Activated CD4-positive, alpha-beta T cell treated with anti-CD3 and anti-CD28 coated beads, Interleukin-2, amount 50 U/mL, for 4 hours (primary cell): Measurements from ENCODE around the gene SUCNR1.
"Not testable (repeated sequence)": the region's sequence is repeated elsewhere in the genome, so short reads cannot be mapped to it uniquely, and the experiment has no call there.

Experiments used
- DNase-seq, 2 experiments: peaks; one replicate each; pipeline ENCODE4 v3.0.0-alpha.2; 2020

SUCNR1 gene

DNA sequence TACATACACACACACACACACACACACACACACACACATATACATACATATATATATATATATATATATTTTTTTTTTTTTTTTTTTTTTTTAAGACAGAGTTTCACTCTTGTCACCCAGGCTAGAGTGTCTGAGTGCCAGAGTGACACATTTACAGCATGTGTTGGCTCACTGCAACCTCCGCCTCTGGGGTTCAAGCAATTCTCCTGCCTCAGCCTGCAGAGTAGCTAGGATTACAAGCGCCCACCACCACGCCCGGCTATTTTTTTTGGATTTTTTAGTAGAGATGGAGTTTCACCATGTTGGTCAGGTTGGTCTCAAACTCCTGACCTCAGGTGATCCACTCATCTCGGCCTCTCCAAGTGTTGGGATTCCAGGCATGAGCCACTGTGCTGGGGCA is 636 bp downstream of the SUCNR1 start:
- not testable (repeated sequence) for DNase-seq

- no peak for DNase-seq
These were observed 2.3 kb downstream of the SUCNR1 start for GRCh38 chr3:151875759-151876158.

- no peak for DNase-seq
These were observed 3.8 kb downstream of the SUCNR1 start for GRCh38 chr3:151877269-151877668.

DNA sequence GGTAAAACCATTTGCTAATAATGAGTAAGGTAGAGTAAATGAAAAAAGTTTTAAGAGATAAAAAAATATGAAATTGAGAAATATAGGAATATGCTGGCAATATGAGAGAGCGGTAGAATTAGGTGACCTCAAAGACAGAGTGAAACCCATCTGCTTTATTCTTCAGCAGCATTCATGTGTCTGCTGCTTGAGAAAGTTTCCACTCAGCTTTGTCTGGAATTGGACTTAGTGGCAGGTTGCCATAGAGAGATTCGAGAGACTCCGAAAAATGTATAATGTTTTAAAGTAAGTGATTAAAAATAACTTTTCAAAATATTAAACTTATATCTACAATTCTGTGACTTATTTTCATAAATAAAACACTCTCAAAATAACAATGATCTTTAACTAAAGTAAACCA is 5.0 kb downstream of the SUCNR1 start:
- no peak for DNase-seq

DNA sequence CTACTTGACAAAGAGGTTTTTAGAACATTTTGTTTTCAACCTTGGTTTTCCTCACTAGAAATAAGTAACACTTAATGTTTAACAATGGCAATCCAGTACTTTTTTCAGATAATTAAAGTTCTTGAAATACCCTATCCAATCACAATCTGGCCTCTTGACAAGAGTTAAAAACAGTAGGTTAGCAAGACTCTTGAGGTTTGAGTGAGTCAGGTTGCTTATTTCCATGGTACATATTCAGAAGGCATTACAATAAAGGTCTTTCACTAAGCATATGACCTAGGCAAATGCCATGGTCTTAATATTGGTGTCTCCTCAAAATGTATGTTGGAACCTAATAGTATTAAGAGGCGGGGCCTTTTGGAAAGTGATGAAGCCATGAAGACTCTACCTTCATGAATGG is 5.6 kb downstream of the SUCNR1 start:
- DNase-seq = no peak

DNA sequence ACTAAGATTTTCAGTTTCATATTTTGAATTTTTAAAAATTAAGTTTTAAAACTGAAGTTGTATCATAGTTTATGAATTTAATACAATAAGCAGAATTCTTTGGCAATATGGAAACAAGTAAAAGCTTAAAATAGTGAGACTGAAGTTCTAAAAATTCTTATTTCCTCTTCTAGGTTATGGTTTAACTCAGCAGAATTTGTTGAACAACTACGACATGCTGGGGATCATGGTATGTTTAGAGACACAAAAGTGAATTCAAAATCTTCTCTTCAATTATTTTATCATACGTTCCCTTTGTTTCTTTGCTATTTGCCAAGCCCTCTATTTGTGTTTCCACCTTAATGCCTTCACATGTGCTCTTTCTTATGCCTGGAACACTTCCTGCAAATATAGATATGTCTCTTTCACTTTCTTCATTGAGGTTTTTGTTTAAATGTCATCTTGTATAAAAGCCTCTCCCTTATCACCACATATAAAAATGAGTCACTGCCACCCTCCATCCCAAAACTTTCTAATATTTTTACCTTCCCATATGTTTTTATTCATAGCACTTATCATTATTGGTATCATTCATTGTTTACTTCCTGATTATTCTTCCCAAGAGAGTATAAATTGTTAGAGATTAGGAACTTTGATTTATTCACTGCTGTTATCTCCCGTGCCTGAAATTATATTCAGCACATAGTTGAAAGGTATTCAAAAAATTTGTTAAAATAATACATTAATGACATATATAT is 6.4 kb downstream of the SUCNR1 start:
- no peak for DNase-seq

DNA sequence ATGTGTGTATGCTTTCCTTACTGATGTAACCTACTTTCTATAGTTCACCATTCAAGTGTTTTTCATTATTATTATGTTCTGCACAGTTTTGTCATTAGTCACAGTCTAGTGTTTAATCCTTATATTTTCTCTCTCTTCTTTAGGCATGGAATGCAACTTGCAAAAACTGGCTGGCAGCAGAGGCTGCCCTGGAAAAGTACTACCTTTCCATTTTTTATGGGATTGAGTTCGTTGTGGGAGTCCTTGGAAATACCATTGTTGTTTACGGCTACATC is 6.9 kb downstream of the SUCNR1 start:
- DNase-seq = no peak

- DNase-seq = no peak
These were observed 7.7 kb downstream of the SUCNR1 start for GRCh38 chr3:151881137-151881536.

- DNase-seq = not testable (repeated sequence)
These were observed 12.0 kb downstream of the SUCNR1 start for GRCh38 chr3:151885397-151885796.

- not testable (repeated sequence) for DNase-seq
These were observed 14.2 kb downstream of the SUCNR1 start for GRCh38 chr3:151887450-151888211.

DNA sequence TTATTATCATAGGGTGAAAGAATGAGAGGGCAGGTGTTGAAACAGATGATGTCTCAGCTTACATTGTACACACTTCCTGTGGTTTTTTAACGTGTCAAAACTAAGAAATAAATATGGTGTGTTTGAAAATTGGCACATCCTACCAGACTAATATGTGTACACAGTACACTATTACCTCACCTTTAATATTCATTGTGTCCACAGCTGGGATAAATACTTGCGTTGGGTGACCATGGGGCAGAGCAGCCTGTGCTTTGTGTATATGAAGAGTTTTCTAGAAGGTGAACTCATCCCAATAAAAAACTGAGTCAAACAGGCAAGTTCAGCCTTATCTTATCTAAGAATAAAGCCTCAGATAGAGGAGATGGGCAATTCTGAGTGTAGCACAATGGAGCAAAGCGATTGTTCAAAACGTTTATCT is 17.3 kb downstream of the SUCNR1 start:
- DNase-seq = no peak

GRCh38 chr3:151891721-151892120 is 18.3 kb downstream of the SUCNR1 start:
- DNase-seq = no peak

GRCh38 chr3:151894219-151894618 is 20.8 kb downstream of the SUCNR1 start:
- no peak for DNase-seq

GRCh38 chr3:151895478-151896241 is 22.2 kb downstream of the SUCNR1 start:
- no peak for DNase-seq

- DNase-seq = no peak
These were observed 23.0 kb downstream of the SUCNR1 start for GRCh38 chr3:151896246-151897012.

DNA sequence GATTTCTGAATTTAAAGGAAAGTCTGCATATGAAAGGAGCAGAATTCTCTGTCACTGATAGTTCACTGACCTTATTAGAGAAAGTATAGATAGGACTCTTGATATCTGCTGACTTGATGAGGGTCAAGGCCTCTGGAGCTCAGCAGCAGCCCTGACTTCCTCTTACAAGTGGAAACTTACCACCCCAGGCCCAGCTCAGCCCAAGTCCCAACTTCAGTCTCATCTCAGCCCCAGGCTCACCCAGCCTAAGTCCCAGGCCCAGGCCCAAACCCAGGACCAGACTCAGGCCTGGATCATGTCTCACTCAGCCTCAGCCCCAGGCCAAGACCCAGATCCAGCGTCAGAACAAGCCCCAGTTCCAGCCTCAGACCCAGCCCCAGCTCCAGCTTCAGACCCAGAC is 24.7 kb downstream of the SUCNR1 start:
- DNase-seq = not testable (repeated sequence)

DNA sequence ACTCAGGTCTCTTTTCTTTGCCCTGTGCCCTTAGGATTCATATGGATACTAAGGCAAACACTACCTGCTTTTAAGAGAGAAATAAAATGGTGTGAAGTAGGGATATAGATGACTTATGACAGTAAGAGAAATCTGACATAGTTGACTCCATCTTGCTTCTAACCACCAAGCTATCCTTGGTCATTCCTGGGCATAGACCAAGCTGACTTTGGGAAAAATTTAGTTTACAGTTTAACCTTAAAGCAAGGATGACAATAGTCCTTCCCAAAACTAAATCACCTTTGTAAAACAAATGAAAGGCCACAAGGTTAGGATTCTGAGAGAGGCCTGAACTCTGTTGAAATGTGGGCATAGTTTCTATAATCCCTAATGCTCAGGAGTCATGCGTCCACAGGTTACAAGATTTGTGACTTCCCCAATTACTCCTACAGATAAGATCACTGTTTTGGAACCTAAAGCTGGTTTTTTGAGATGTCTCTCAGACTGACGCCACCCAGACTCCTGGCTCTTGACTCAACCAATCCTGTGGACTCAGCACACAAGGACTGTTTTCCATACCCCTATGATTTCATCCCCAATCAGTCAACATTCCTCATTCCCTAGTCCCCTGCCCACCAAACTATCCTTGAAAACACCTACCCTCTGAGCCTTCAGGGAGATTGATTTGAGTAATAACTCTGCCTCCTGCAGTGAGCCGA is 25.3 kb downstream of the SUCNR1 start:
- DNase-seq = not testable (repeated sequence)

GRCh38 chr3:151899996-151900395 is 26.6 kb downstream of the SUCNR1 start:
- no peak for DNase-seq

DNA sequence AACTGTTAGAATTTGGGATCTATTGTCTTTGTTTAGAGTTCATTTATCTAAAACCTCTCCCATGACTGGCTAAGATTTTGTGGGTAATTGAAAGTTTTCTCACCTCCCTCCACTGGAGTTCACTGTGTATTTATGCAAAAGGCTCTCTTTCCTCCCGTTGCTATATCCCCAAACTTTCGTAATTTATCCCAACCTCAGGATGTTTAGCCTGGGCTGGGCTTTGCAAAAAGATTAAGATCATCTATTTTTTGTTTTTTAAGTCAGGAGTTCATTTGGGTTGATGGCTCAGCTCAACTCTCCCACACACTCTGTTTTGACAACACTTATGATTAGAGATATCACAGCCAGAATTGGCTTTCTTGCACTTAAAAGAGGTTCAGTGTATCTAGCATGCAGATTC is 27.0 kb downstream of the SUCNR1 start:
- DNase-seq = no peak

DNA sequence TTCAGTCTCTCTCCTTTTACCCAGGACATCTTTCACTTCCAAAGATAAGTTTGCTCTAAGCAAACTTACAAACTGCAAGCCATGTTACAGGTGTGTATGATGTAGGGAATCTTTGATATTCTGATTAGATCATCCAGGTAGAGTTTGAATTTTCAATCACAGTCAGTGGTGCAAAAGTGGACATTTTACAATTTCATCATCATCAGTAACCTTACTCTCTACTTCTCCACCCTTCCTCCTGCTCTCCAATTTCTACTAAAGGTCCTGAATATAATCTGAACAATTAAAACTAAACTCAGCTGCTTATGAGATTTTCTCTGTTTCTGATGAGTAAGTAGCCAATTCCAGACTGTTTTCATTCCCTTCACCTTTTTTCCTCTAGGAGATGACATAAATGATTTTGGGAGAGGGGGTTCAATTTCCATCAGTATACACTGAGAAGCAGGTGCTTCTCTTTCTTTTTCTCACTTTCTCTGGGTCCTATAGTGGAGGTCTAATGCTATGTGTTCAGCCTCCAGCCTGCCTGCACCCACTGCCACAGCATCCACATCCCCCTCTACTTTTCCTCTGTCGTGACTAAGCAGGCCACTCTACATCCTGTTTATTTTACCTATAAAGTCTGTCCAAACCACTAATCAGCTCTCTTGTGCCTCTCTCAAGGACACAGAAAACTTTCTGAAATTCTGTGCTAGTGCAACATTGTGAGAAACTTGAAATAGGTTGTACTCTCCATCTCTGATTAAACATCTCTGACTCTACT is 27.6 kb downstream of the SUCNR1 start:
- no peak for DNase-seq

GRCh38 chr3:151901644-151902285 is 28.3 kb downstream of the SUCNR1 start:
- no peak for DNase-seq
